ACC112 (cell line): ENCODE data around the gene ARFGEF2.
"Not testable (repeated sequence)": the region's sequence is repeated elsewhere in the genome, so short reads cannot be mapped to it uniquely, and the experiment has no call there.

Source experiments
- H2AFZ ChIP-seq: fragments of 200-600 bp; sonication (generic); one replicate; pipeline ENCODE4 v1.6.0; 2017; ENCODE audit warnings: antibody characterized with exemption, low read length; ENCODE audit not compliant: unreplicated experiment
- H3K27ac ChIP-seq: fragments of 200-600 bp; sonication (generic); 2 replicates; pipeline ENCODE4 v1.5.1; 2014; ENCODE audit warnings: low read depth, mild to moderate bottlenecking, antibody characterized with exemption, low read length, moderate library complexity
- H3K27me3 ChIP-seq: fragments of 200-600 bp; sonication (generic); 2 replicates; pipeline ENCODE4 v1.6.1; 2014; ENCODE audit warnings: mild to moderate bottlenecking, antibody characterized with exemption, low read length, moderate library complexity, mixed read lengths; ENCODE audit not compliant: insufficient read depth
- H3K36me3 ChIP-seq: fragments of 200-600 bp; sonication (generic); 2 replicates; pipeline ENCODE4 v1.6.1; 2016; ENCODE audit warnings: mild to moderate bottlenecking, antibody characterized with exemption, low read length, moderate library complexity, mixed read lengths; ENCODE audit not compliant: insufficient read depth
- H3K4me1 ChIP-seq: fragments of 200-600 bp; sonication (generic); one replicate; pipeline ENCODE4 v1.6.1; 2016; ENCODE audit warnings: low read length, mixed read lengths; ENCODE audit not compliant: insufficient read depth, unreplicated experiment, control insufficient read depth
- H3K4me3 ChIP-seq: fragments of 200-600 bp; sonication (generic); 2 replicates; pipeline ENCODE4 v1.5.1; 2014; ENCODE audit warnings: mild to moderate bottlenecking, low read depth, low read length
- H3K79me2 ChIP-seq: fragments of 200-600 bp; sonication (generic); one replicate; pipeline ENCODE4 v1.6.0; 2016; ENCODE audit warnings: low read length; ENCODE audit not compliant: control insufficient read depth, unreplicated experiment, insufficient read depth

The ARFGEF2 gene

GRCh38 chr20:49082295-49082694 is 160.8 kb downstream of the ARFGEF2 start:
- H3K27ac ChIP-seq, H3K4me3 ChIP-seq, H3K4me1 ChIP-seq, H2AFZ ChIP-seq, H3K79me2 ChIP-seq, H3K27me3 ChIP-seq: not testable (repeated sequence)
- H3K36me3 ChIP-seq, result peaks cover 28% of the 10 kb centered on the region
